HL-60 (cell line): ENCODE data around the gene POLR3E.

Source experiments
- CTCF ChIP-seq: IDR thresholded peaks from one replicate; pipeline ENCODE4 v1.5.1; 2011; ENCODE audit warnings: low read length, control low read depth, inconsistent platforms; ENCODE audit not compliant: insufficient read depth
- GABPA ChIP-seq: IDR thresholded peaks from 2 replicates; pipeline ENCODE4 v1.6.1; 2012; ENCODE audit warnings: low read depth
- POLR2AphosphoS5 ChIP-seq: IDR thresholded peaks from 2 replicates; pipeline ENCODE4 v1.6.1; 2012; ENCODE audit warnings: low read depth

- TF ChIP-seq CTCF (no peak), GABPA (no peak), POLR2AphosphoS5 (no peak)
Measured at GRCh38 chr16:22306788-22307187, 9.6 kb downstream of the POLR3E start.
